A673 (cell line): ENCODE measurements around the gene LMO7. TPM values are rescaled to one million over a fixed set of nuclear protein-coding genes. Genes with fewer than 3 reads are reported as not detected.

Experiments used
- BruUV-seq: library from RNA; stranded (reverse); fragments of 400-500 nt; replicated peaks from 2 replicates; lab custom pipeline; 2021; lab: Mats Ljungman, UMichigan
- CTCF ChIA-PET: fragments of 300-600 bp; sonication (Branson Sonifier 250); formaldehyde crosslinking; loops from one replicate; lab custom pipeline; 2022; ENCODE audit warnings: antibody characterized with exemption; lab: Charles Lee
- POLR2A ChIA-PET: fragments of 300-600 bp; sonication (Branson Sonifier 250); formaldehyde crosslinking; loops from one replicate; lab custom pipeline; 2022; ENCODE audit warnings: antibody characterized with exemption; ENCODE audit not compliant: low non-redundant PET; lab: Charles Lee
- DNase-seq: peaks from one replicate; pipeline ENCODE4 v3.0.0-alpha.2; 2015; ENCODE audit warnings: low spot score
- H3K27ac ChIP-seq: fragments of 200-600 bp; sonication (generic); 2 replicates; pipeline ENCODE4 v1.5.1; 2016; ENCODE audit warnings: mixed run types, low read depth, mild to moderate bottlenecking, mixed read lengths, antibody characterized with exemption, low read length; ENCODE audit not compliant: poor library complexity, severe bottlenecking
- H3K27me3 ChIP-seq: fragments of 200-600 bp; sonication (generic); replicated peaks from 2 replicates; pipeline ENCODE4 v1.6.1; 2017; ENCODE audit warnings: mixed run types, low read depth, mild to moderate bottlenecking, mixed read lengths, antibody characterized with exemption, low read length; ENCODE audit not compliant: insufficient read depth, poor library complexity
- H3K36me3 ChIP-seq: fragments of 200-600 bp; sonication (generic); 2 replicates; pipeline ENCODE4 v1.6.1; 2016; ENCODE audit warnings: mixed run types, mild to moderate bottlenecking, mixed read lengths, antibody characterized with exemption, low read length; ENCODE audit not compliant: insufficient read depth, poor library complexity, severe bottlenecking
- H3K4me1 ChIP-seq: fragments of 200-600 bp; sonication (generic); 2 replicates; pipeline ENCODE4 v1.6.1; 2017; ENCODE audit warnings: mixed run types, mild to moderate bottlenecking, mixed read lengths, antibody characterized with exemption, low read length; ENCODE audit not compliant: insufficient read depth, poor library complexity, severe bottlenecking
- H3K4me3 ChIP-seq: fragments of 200-600 bp; sonication (generic); 2 replicates; pipeline ENCODE4 v1.5.1; 2016; ENCODE audit warnings: low read depth, mixed run types, mild to moderate bottlenecking, mixed read lengths, low read length; ENCODE audit not compliant: poor library complexity, severe bottlenecking
- H3K9me3 ChIP-seq: fragments of 200-600 bp; sonication (generic); 2 replicates; pipeline ENCODE4 v1.6.1; 2016; ENCODE audit warnings: mixed run types, low read depth, mild to moderate bottlenecking, mixed read lengths, antibody characterized with exemption, low read length; ENCODE audit not compliant: poor library complexity, severe bottlenecking
- CTCF ChIP-seq: fragments of 300-800, 200-600 bp; sonication (generic); conservative IDR thresholded peaks from 2 replicates; pipeline ENCODE4 v1.5.1; 2017; ENCODE audit warnings: low read depth, mild to moderate bottlenecking, antibody characterized with exemption, low read length, moderate library complexity, mixed read lengths
- EZH2 ChIP-seq: fragments of 200-600 bp; sonication (generic); IDR thresholded peaks from 2 replicates; pipeline ENCODE4 v1.6.1; 2017; ENCODE audit warnings: borderline replicate concordance, low read depth, mild to moderate bottlenecking, mixed read lengths, antibody characterized with exemption, low read length; ENCODE audit not compliant: poor library complexity, severe bottlenecking
- intact Hi-C: fragments of 100-400 bp; cut with micrococcal nuclease; formaldehyde crosslinking; loops from one replicate; pipeline ENCODE4 v1.10.0; 2022; ENCODE audit not compliant: unreplicated experiment
- total RNA-seq: library from RNA; stranded (reverse); gene quantifications from 2 replicates; pipeline ENCODE4 v1.2.3, GENCODE V29; 2021

The LMO7 gene
- total RNA-seq, 1 experiment from 2014 or later = 20.3 TPM

GRCh38 chr13:75804054-75804453 is 167.9 kb downstream of the LMO7 start:
- no peak for TF ChIP-seq EZH2
- no peak for TF ChIP-seq CTCF
- no peak overlapping the region for H3K27ac ChIP-seq
- intact Hi-C loops = loop anchor here (5.0 kb wide), 1 partner anchor 107 kb away; no protein-coding TSS in a partner anchor
- H3K36me3 ChIP-seq = no peaks in the 10 kb centered on the region
- BruUV-seq = no TSS peak
- no peaks in the 10 kb centered on the region for H3K4me1 ChIP-seq
- no peak for DNase-seq
- POLR2A ChIA-PET = no interaction called here
- H3K9me3 ChIP-seq = no peaks in the 10 kb centered on the region
- no peak overlapping the region for H3K4me3 ChIP-seq
- CTCF ChIA-PET = no interaction called here
- no peaks in the 10 kb centered on the region for H3K27me3 ChIP-seq

- BruUV-seq = no TSS peak
- ChIA-PET POLR2A (no interaction called here), CTCF (no interaction called here)
- TF ChIP-seq EZH2 = no peak
- TF ChIP-seq CTCF = no peak
- Histone ChIP-seq H3K36me3 (no peaks in the 10 kb centered on the region), H3K4me3 (no peak overlapping the region), H3K27me3 (no peaks in the 10 kb centered on the region), H3K4me1 (no peaks in the 10 kb centered on the region), H3K9me3 (no peaks in the 10 kb centered on the region), H3K27ac (no peak overlapping the region)
- no peak for DNase-seq
- intact Hi-C loops = loop anchor here (5.0 kb wide), 1 partner anchor 107 kb away; no protein-coding TSS in a partner anchor
Observed at GRCh38 chr13:75804605-75805004, 168.5 kb downstream of the LMO7 start.

GRCh38 chr13:75806117-75806516 is 170.0 kb downstream of the LMO7 start:
- Histone ChIP-seq H3K27ac (no peak overlapping the region), H3K4me1 (peaks cover under 1% of the 10 kb centered on the region), H3K9me3 (no peaks in the 10 kb centered on the region), H3K27me3 (no peaks in the 10 kb centered on the region), H3K36me3 (no peaks in the 10 kb centered on the region), H3K4me3 (no peak overlapping the region)
- no peak for DNase-seq
- ChIA-PET POLR2A (no interaction called here), CTCF (no interaction called here)
- intact Hi-C loops = no loop called here
- TF ChIP-seq CTCF (no peak), EZH2 (no peak)
- BruUV-seq = no TSS peak
